HG02970 (cell line): Measurements from ENCODE around the gene DENND6B.

Experiments used
- ATAC-seq: cut with Tn5 transposase; IDR thresholded peaks from one replicate; pipeline ENCODE4 v1.9.1; 2021; ENCODE audit warnings: mild to moderate bottlenecking, moderate library complexity, moderate number of reproducible peaks; ENCODE audit not compliant: unreplicated experiment, low FRiP score

The DENND6B gene

GRCh38 chr22:50305393-50305922 is 21.4 kb downstream of the DENND6B start:
- ATAC-seq = no peak

DNA sequence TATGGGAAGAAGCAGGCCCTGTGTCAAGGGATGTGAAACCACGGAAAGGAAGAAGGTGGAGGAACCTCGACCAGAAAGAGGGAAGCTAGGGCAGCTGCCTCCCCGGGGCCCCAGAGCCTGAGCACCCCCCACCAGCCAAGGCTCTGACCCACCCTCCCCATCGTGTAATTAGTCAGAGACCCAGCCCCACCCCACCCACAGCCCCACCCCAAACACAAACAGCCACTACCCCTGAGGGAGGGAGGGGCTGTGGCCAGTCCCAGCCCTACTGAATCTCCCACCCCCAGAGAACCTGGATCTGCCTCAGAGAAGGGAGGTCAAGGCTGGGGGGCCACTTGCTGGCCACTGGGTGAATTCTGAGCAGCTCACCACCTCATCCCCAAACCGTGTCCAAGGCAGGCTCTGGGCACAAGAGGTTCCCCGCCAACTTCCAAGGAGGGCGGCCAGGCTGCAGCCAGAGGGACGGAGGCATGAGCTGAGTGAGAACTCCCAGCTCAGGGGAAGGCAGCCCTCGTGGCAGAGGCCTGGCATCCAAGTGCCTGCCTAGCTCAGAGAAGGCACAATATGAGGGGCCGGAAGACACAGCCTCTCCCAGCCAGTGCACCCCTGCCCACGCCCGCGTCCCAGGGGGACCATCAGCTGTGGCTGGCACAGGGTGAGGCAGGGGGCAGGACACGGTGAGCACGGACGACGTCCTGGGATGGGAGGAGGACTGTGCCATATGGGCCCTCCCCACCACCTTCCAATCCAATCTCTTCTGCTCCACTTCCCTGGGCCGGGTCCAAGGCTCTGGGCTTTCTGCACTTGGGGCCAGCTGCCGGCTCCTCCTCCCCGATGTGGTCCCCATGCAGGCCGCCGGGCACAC is 22.1 kb downstream of the DENND6B start:
- no peak for ATAC-seq

DNA sequence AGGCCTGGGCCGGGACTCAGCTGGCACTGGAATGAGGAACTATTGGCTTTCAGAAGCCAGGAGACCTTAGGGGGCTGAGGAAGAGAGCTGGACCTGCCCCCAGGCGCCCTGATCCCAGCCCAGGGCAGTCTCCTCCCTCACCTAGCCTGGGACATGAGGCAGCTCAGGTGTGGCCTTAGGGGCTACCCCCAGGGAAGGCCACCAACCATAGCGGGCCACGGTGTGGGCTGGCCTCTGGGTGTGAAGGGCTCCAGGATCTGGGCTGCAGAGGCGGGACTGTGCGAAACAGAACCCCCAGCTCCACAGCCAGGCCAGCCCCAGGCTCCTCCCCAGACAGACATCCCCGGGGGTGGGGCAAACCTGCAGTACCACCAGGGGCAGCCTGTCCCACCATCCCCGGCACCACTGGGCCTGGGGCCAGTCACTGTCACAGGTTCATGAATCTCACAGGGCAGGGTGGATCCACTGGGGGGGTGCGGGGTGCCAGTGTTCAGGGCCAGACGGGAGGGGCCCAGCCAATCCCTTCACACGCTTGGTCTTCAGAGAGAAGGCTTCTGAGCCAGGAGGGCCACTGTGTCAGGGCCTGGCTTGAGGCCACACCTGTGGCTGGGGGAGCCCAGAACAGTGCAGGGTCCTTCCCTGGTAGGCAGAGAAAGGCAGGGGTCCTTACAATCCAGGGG is 22.8 kb downstream of the DENND6B start:
- ATAC-seq = no peak

DNA sequence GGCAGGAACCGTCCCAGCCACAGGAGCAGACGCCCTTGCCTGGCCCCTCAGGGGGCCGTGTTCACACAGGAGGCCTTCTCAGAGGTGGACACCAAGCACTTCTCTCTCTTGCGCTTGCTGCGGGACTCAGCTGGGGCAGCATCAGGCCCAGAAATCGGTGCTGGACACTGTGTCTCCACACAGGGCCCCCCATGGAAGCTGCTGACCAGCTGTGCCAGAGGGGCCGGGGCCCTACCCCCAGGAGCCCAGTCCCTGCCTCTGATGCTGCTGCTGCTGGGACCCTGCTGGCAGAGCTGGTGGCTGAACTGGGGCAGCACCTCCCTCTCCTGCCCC is 23.3 kb downstream of the DENND6B start:
- ATAC-seq = no peak

GRCh38 chr22:50302564-50302963 is 24.2 kb downstream of the DENND6B start:
- no peak for ATAC-seq

GRCh38 chr22:50302041-50302541 is 24.7 kb downstream of the DENND6B start:
- no peak for ATAC-seq

GRCh38 chr22:50301581-50301991 is 25.2 kb downstream of the DENND6B start:
- ATAC-seq = no peak

GRCh38 chr22:50300620-50301257 is 26.1 kb downstream of the DENND6B start:
- no peak for ATAC-seq

DNA sequence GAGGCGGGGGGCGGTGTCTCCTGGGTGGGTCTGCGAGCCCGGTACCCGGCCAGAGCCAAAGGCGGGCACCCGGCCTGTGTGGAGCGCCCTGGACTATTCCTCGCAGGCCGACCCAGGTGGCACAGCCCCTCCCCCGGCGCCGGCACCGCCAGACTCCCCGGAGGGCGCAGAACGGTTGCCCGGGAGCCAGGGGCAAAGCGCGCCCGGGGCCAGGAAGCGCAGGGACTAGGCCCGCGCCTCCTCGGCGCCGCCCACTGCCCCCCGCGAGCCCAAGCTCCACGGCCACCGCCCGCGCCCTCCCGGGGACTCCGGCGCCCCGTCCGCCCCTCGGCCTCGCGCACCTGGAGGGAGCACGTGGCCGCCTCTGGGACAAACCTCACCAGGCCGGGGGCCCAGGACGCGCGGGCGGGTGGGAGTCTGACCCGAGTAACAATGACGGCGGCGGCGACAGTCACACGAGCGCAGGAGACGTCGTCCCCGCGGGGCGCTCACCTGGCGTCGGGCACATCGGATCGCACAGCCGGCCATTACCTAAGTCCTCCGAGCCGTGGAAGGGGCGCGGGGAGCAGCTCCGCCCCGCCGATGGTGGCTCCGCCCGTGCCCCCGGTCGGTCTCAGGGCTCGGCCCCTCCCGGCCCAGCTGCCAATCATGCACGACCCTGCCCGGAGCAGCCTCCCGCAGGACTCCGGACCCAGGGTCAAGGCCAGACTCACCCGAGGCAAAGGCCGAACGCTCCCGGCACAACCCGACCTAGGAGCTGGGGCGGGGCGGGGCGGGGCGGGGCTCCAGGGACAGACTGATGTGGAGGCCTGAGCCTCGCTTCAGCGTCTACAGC is 26.8 kb downstream of the DENND6B start:
- ATAC-seq = no peak

GRCh38 chr22:50298937-50299784 is 27.7 kb downstream of the DENND6B start:
- ATAC-seq = no peak

DNA sequence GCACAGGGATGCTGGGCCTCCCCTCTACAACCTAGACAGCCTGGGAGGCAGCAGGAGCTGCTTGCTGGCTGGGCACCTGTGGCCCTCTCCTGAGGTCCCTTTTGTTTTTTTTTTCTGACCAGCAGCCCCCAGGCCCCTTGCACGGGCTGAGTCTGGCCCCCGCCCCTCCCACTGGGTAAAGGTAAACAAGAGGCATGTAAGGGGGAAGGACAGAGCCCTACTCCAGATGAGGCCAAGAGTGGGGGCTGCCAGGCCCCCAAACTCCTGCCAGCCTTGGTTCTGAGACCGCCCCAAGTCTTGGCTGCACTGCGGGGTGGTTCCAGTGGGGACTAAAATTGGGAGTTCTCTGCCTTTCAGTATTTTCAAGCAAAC is 28.6 kb downstream of the DENND6B start:
- ATAC-seq = no peak

DNA sequence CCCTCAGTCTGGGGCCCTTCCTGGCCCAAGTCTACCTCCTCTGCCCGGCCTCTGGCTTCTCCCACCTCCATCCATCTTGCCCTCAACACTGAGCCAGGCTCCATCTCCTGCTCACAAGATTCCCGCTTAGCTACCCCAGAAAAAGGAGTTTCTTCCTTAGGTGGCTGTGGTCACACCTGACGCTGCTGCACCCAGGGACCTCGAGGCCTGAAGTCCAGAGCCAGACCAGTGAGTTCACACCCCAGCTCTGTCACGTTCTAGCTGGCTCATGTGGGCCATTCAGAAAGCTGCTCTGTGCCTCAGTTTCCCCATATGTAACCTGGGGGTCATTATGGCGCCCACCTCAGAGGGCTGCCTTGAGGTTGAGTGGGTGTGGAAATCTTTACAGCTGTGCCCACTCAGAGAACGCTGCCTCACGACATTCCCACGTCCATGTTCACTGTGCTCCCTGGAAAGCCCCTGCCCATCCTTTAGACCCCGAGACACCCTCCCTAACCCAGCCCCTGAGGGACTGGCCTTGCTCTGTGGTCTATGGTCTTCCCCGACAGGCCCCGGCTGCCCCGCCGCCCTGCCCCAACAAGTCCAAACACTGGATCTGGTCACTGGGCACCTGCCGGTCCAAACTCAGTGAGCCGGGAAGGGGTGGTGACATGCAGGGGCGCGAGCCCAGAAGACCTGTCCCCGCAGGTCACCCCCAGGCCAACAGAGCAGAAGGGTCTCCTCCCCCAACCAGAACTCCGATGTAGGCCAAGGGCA is 29.1 kb downstream of the DENND6B start:
- ATAC-seq = no peak

GRCh38 chr22:50296658-50297490 is 29.9 kb downstream of the DENND6B start:
- ATAC-seq = no peak

- ATAC-seq = no peak
These were observed 32.5 kb downstream of the DENND6B start for GRCh38 chr22:50294319-50294656.

DNA sequence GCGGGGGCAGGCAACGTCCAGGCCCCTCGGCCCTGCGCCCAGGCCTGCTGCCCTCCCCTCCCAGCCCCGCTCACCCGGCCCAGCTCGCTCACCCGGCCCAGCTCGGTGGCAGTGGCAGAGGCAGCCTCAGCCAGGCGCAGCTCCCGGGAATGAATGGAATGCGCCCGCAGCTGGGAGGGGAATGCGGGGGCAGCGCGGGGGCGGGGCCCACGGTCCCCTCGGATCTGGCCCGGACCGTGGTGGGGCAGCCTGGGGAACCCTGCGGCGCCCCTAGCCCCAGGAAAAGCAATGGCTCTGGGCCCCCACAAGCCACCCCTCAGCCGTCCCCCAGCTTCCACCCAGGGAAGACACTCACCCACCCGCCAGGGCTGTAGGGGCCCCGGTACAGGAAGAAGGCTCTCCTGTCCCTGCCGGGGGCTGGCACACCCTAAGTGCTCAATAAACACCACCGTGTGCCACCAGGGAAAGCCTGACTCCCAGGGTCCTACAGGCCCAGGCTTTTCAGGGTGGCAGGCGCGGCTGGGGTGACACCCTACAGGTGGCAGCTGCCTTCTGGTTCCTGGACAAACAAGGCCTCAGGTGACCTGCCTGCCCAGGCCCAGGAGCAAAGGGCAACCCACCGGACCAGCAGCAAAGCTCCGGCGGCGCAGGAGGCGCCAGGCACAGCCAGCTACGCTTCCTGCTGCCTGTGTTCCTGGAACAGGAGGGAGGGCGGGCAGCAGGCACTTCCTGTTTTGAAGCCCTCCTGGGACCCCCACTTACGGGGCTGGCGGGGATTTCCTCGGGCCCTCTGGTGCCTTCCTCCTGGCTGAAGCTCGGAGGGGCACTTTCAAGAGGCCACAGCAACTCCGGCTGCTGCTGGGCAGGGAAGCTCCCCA is 33.1 kb downstream of the DENND6B start:
- no peak for ATAC-seq

- no peak for ATAC-seq
These were observed 34.0 kb downstream of the DENND6B start for GRCh38 chr22:50292643-50293440.
